Breast epithelium (tissue), 3 donors: Measurements from ENCODE around the gene GTF2IRD1.

Source experiments
- CTCF ChIP-seq, 3 donors: fragments of 450-650 bp; IDR thresholded peaks; one replicate each; pipeline ENCODE4 v1.5.1; 2016 to 2017; ENCODE audit warnings: antibody characterized with exemption in 3 of 3, mild to moderate bottlenecking in 3 of 3, moderate library complexity in 3 of 3
- POLR2A ChIP-seq: fragments of 450-650 bp; IDR thresholded peaks from one replicate; pipeline ENCODE4 v1.6.1; 2016; ENCODE audit warnings: antibody characterized with exemption, mild to moderate bottlenecking, moderate library complexity

DNA sequence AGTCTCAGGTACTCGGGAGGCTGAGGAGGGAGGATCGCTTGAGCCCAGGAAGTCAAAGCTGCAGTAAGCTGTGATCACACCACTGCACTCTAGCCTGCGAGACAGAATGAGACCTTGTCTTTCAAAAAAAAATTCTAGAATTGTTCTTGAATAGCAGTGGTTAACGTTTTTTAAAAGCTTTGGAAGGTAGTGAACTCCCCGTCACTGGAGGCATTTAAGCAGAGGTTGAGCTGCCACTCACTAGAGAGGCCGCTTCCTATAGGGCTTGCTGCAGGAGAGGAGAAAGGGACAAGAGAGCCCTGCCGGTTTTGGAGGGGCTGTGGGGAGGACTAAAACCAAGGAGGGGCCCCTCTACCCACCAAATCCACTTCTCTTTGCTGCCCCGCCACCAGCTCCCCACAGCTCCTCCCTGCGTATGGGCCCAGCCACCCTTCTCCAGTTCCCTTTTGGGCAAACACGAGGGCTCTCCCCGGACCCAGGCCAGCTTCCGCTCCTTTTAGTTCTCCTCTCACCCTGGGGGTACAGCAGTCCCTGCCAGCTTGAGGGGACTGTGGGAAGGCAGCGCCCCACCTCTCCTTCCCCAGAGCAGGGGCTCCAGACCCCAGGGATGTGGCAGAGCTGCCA is 116.9 kb downstream of the GTF2IRD1 start:
- TF ChIP-seq CTCF (IDR thresholded peaks at IDR 0.05) (no peak), POLR2A (no peak)
